Adipose tissue (tissue), 3 donors: Measurements from ENCODE around the gene NPC2. TPM values are rescaled to one million over a fixed set of nuclear protein-coding genes. Genes with fewer than 3 reads are reported as not detected.

Source experiments
- H3K27ac ChIP-seq: one replicate; pipeline ENCODE4 v1.5.1; 2013; ENCODE audit warnings: low read depth, low read length
- WGBS, 3 donors: extraction: QIAGEN DNeasy Blood & Tissue Kit; methylation state at CpG; one replicate each; pipeline ENCODE4 v1.1.7; 2013; 5-methylcytosine and 5-hydroxymethylcytosine counted together
- polyA plus RNA-seq, 3 donors: library from polyadenylated mRNA; stranded (reverse); fragments of 200-250 nt; gene quantifications; one replicate each; pipeline ENCODE4 v1.2.3, GENCODE V29; 2013
- donor health status: healthy with polysubstance abuse.
- donor health status: Bipolar disorder and iron deficiency.
- donor health status: healthy.

Gene NPC2
- polyA plus RNA-seq, 3 donors = 73.2 to 238 (median 230) TPM

- H3K27ac ChIP-seq = no peak overlapping the region
- WGBS, 3 donors = 70 to 83% (median 79%) methylated on average over 14 of the region's 14 CpGs
These were observed 31.1 kb upstream of the NPC2 start for GRCh38 chr14:74524076-74524811.

GRCh38 chr14:74522740-74523139 is 29.6 kb upstream of the NPC2 start:
- H3K27ac ChIP-seq = no peak overlapping the region
- 89 to 98% (median 95%) methylated on average over 7 of the region's 7 CpGs for WGBS, 3 donors

DNA sequence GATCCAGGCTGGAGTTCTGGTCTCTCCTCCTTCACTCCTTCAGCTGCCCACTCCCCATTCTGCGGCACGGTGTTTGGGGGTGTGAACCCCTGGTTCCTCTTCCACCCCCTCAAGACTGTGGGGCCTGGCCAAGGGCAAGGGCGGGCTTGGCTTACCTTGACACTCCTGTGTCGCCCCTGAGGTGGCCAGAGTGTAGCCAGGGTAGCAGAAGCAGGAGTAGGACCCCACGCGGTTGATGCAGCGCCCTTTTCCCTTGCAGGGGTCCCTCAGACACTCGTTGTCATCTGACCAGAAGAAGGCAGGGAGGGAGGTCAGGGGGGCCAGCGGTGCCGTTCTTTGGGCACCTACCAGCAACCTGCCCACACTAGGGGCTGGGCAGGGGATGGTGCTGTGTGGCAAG is 28.7 kb upstream of the NPC2 start:
- 75 to 90% (median 89%) methylated on average over 10 of the region's 10 CpGs for WGBS, 3 donors
- H3K27ac ChIP-seq = no peak overlapping the region

DNA sequence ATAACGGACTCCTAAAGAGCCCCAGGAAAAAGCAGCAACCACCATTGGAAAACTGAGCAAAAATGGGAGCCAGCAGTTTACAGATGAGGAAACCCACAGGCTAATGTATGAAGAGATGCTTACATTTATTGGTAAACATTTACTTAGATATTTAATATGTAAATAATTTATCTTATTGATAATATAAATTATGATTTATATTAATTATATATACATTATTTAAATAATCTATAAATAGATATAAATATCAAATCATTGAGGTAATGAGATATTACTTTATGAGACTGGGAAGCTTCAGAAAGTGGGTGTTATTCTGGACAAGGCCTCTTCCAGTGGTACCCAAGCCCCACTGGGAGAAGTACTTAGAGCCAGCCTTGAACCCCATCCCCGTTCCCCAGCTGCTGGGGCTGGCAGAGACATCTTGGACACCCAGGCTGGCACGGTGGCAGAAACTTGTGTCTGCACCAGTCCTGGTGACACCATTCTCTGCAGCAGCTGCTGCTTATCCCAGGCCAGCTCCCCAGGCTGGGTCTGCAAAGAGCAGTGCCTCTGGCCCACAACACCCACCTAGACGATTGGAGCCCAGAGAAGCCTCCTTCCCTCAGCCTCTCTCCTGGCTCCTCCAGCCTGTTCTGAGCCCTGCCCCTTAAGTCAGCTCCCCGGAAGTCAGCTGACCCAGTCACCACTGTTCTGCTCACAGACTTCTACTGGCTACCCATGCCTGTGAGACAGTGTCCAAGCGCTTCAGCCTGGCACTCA is 26.4 kb upstream of the NPC2 start:
- H3K27ac ChIP-seq = no peak overlapping the region
- WGBS, 3 donors = 80 to 84% (median 84%) methylated on average over 6 of the region's 6 CpGs

DNA sequence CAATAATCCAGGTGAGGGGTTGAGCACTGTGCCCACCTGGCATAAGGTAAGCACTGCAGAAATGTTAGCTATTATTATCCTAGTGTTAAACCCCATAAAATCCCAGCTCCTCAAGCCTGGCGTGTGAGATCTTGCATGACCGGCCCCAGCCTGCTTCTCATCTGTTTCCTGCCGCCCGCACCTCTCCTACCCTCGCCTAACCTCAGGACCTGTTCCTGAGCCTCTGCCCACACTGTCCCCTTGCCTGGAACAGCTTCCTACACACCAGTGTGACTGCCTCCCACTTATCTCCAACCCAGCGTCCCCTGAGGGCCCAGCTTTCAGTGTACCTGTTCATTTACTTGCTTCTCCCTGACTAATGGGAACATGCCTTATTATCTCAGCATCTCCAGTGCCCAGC is 25.1 kb upstream of the NPC2 start:
- no peak overlapping the region for H3K27ac ChIP-seq
- 69 to 87% (median 80%) methylated on average over 6 of the region's 6 CpGs for WGBS, 3 donors

GRCh38 chr14:74517731-74518130 is 24.6 kb upstream of the NPC2 start:
- WGBS, 3 donors = 73 to 84% (median 80%) methylated on average over 4 of the region's 4 CpGs
- no peak overlapping the region for H3K27ac ChIP-seq

DNA sequence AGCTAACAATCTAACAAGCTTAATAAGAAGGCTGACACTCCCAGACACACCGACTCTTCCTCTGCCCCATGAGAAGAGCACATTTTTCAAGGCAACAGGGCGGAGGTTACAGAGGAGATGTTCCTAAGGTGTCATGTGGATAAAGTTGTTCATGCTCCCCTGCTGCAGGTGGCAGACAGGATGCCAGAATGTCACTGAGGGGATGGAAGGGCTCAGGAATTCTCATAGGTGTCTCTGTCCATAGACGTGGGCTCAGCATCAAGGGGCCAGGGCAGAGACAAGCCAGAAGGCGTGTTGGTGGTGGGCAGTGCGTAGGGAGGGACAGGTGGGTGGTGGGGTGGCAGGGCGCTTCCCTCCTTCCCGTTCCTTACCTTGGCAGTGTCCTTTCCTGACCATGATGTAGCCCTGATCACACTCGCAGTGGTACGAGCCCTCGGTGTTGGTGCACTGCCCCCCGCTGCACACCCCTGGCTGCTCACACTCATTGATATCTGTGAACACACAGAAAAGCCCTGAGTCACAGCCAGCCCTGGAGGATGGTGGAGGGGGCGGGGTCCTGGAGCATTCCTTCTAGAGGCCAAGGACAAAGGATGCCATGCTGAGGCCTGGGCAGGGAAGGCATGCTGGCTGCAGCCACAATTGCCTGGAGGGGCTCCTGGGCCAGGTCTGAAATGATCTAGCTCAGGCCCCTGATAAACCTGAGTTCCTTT is 23.5 kb upstream of the NPC2 start:
- no peak overlapping the region for H3K27ac ChIP-seq
- 89 to 93% (median 90%) methylated on average over 12 of the region's 12 CpGs for WGBS, 3 donors

DNA sequence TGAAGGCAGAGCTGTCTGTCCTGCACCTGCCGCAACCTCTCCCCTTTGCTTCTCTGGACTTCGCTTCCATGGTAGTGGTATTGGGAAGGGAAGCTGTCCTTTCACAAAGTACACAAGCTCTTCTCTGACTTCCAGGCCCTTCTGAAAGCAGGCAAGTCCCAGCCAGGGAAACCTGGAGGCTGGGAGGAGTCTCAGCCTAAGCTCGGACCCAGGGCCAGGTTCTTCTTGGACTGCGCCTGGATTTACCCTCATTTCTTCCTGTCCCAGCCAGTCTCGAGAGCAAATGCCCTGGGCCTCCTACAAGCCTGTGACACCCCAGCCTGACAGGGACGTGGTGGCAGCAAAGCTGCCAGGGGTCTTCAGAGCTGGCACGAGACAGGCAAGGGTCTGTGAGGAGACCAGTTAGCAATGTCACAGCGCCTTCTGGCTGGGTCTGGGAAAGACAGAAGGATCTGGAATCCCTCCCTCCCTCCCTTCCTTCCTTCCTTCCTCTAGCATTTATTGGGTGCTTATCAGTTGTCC is 22.8 kb upstream of the NPC2 start:
- no peak overlapping the region for H3K27ac ChIP-seq
- WGBS, 3 donors = 90 to 91% (median 91%) methylated on average over 8 of the region's 8 CpGs

GRCh38 chr14:74514471-74514941 is 21.4 kb upstream of the NPC2 start:
- H3K27ac ChIP-seq = no peak overlapping the region
- 25 to 77% (median 26%) methylated on average over 13 of the region's 13 CpGs for WGBS, 3 donors

DNA sequence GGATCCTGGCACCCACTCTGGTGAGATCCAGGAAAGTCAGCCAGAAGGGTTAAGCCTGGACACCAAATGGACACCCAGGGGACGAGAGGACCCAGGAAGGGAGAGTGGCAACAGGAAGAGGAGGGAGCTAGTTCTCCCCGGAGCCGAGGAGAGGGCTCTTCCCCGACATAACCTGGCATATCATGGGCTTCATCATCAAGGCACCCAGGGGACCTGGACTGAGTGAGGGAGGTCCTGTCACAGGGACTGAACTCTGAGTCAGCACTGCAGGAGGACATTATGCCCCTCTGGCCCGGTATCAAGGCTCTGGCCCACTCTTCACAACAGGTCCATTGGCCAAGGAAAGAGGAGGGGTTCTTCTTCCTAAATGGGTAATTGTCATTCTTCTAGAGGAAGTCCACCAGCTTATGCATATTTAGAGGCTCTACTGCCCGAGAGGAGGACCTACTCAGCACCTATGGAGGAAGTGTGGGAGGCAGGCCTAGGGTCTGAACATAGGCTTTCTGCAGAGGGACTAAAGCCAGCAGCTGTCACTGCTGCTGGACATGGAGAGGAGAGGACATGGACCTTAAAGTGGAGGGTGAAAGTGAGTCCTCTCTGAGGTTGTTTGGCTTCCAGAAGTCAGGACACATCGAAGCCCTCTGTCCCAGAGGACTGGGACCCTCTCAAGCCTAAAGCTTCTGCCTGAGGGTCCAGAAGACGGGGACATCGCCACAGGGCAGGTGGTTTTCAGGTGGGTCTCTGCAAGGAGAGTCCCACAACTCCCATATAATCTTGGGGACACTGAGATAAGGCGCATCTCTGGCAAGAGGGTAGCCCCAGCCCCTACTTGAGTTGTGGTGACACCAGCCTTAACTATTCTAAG is 19.1 kb upstream of the NPC2 start:
- WGBS, 3 donors = 75 to 87% (median 81%) methylated on average over 10 of the region's 10 CpGs
- H3K27ac ChIP-seq = no peak overlapping the region

DNA sequence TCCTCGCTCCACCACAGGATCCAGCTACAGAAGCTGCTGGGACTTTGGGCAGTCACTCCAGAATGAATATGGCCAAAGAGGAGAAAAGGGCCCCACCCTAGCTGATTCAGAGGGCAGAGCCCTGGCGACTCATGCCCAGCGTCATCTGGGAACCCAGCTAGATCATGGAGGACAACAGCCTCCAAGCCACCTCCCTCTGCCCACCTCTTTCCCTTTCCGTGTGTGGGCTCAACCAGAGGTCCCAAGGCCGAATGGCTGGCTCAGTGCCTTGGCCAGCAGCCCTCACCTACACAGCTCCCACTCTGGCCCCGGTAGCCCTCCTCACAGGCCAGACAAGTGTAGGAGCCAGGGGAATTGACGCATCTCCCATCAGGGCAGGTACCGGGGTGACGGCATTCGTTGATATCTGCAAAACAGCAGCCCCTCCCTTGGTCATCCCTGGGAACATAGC is 17.9 kb upstream of the NPC2 start:
- H3K27ac ChIP-seq = no peak overlapping the region
- WGBS, 3 donors = 74 to 78% (median 75%) methylated on average over 10 of the region's 10 CpGs

GRCh38 chr14:74510223-74510931 is 17.3 kb upstream of the NPC2 start:
- H3K27ac ChIP-seq = no peak overlapping the region
- WGBS, 3 donors = 69 to 79% (median 72%) methylated on average over 21 of the region's 21 CpGs

GRCh38 chr14:74509587-74510222 is 16.6 kb upstream of the NPC2 start:
- H3K27ac ChIP-seq = no peak overlapping the region
- WGBS, 3 donors = 90 to 94% (median 93%) methylated on average over 10 of the region's 10 CpGs

DNA sequence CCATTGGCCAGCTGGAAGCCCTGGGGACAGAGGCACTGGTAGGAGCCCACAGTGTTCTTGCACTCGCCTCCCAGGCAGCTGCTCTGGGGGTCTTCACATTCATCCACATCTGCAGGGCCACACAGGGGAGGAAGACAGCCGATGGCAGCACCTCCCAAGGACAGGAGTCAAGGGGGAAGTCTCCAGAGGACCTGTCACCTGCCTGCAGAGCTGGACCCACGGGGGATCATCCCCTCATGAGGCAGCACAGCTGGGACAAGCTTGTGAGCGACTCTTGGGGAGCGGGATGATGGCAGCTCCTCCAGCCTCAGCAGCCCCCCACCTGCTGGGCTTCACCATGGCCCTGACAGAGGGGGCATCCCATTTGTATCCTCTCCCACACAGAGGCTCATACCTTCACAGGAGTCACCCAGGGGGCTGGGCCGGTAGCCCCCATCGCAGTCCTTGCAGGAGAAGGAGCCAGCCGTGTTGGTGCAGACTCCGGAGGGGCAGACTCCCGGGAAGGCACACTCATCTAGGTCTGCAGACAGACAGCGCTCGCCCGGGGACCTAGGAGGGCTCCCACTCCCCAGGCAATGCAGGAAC is 15.8 kb upstream of the NPC2 start:
- H3K27ac ChIP-seq = no peak overlapping the region

GRCh38 chr14:74508292-74508731 is 15.2 kb upstream of the NPC2 start:
- 58 to 71% (median 61%) methylated on average over 15 of the region's 15 CpGs for WGBS, 3 donors
- H3K27ac ChIP-seq = no peak overlapping the region

More for the DNA sequence above, 15.8 kb upstream of the NPC2 start:
- WGBS, 3 donors = 86 to 88% (median 87%) methylated on average over 13 of the region's 13 CpGs

- WGBS, 3 donors = 62 to 69% (median 66%) methylated on average over 5 of the region's 5 CpGs
- no peak overlapping the region for H3K27ac ChIP-seq
These were observed 14.7 kb upstream of the NPC2 start for GRCh38 chr14:74507840-74508239.
